ENCODE results near the gene ANKS4B.
A peak's percentile ranks its signal among the peaks of the same experiment; 100 is the strongest.

Gene ANKS4B

DNA sequence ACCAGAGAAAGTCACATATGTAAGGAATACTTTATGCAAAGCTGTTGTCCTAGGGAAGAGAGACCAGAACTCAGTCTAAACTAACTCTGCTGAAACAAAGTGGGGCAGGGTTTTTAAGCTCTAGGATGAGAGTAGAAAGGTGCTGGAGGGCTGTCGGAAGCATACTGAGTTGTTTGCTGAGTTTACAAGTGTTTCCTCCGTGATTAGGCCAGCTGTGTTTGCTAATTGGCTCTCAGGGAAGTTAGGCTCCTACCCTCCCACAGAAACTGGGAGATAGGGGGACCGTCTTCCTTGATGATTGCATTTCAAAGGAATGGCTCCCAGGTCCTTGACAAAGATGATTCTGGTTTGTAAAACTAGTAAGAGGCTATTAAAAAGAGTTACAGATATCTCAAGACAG, 69.0 kb downstream of the ANKS4B start:
- DNase-seq: no peak

DNA sequence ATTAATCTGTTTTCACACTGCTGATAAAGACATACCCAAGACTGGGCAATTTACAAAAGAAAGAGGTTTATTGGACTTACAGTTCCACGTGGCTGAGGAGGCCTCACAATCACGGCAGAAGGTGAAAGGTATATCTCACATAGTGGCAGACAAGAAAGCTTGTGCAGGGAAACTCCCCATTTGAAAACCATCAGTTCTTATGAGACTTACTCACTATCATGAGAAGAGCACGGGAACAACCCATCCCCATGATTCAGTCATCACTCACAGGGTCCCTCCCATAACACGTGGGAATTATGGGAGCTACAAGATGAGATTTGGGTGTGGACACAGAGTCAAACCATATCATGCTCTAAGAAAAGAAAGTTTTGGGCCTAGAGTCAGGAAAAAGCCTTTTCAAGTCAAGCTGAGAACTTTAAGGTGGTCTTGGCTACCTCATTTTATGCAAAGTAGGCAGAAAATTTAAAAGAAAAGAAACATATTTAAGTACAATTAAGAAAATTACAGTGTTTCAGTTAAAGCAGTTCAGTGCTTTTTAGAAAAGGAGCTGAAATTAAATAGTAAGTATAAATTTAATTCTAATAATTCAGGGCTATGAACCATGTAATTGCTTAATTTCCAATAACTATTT, 69.5 kb downstream of the ANKS4B start:
- peak; percentile 26 for DNase-seq

Data from SW 1271 (cell line).